GM19452 (cell line): ENCODE data around the gene PHF21A.
A peak's percentile ranks its signal among the peaks of the same experiment; 100 is the strongest.

Experiments
- ATAC-seq: cut with Tn5 transposase; IDR thresholded peaks from one replicate; pipeline ENCODE4 v1.9.1; 2021; ENCODE audit not compliant: unreplicated experiment

PHF21A gene

DNA sequence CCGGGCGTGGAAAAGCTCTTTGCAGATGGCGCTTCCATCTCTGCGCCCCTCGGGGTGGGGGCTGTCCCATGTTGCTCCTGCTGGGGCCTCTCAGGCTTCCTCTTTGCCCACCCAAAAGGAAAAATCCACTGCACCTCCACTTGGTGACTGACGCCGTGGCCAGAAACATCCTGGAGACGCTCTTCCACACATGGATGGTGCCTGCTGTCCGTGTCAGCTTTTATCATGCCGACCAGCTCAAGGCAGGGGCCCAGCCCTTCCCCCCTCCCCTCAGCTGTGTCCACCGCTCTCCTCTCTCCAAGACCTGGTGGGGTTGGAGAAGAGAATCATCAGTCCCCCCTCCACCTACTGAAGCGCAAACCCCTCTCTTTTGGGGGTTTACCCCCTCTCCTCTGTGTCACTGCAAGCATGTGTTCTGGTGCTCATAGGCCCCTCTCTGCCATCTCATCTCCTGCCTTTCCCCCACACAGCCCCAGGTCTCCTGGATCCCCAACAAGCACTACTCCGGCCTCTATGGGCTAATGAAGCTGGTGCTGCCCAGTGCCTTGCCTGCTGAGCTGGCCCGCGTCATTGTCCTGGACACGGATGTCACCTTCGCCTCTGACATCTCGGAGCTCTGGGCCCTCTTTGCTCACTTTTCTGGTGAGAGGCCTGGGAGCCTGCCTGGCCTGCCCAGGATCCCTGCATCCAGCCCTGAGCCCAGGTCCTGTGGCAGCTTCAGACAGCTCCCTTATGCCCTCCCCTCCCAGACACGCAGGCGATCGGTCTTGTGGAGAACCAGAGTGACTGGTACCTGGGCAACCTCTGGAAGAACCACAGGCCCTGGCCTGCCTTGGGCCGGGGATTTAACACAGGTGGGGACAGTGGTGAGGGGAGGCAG lies 197.0 kb downstream of the PHF21A start:
- ATAC-seq, result no peak

DNA sequence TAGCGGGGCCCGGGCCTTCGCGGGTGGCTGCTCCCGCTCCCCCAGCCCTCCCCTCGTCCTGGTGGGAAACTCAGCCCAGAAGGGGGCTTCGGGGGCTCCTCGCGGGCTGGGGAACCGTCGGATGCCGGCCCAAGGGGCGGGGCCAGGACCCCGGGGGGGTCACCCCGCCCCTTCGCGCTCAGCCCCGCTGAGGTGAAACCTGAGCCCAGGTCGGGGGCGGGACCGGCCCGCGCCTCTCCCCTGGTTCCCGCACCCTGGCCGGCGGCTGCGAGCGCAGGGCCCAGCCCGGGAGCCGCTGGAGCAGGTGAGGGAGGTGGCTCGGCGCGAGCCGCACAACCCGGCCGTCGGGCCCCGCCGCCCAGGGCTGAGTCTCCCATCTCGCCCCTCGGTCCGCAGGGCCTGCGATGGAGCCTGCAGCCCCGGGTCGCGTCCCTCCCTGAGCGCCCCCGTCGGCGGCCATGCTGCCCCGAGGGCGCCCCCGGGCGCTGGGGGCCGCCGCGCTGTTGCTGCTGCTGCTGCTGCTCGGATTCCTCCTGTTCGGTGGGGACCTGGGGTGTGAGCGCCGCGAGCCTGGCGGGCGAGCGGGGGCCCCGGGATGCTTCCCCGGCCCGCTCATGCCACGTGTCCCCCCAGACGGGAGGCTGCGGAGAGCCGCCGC lies 198.7 kb downstream of the PHF21A start, which contains the start of gene LARGE2:
Gene LARGE2 (plus strand): TSS at position 232 of the 658 bp plus-strand sequence. CDS start 227 bp downstream, at position 459.
- no peak for ATAC-seq

DNA sequence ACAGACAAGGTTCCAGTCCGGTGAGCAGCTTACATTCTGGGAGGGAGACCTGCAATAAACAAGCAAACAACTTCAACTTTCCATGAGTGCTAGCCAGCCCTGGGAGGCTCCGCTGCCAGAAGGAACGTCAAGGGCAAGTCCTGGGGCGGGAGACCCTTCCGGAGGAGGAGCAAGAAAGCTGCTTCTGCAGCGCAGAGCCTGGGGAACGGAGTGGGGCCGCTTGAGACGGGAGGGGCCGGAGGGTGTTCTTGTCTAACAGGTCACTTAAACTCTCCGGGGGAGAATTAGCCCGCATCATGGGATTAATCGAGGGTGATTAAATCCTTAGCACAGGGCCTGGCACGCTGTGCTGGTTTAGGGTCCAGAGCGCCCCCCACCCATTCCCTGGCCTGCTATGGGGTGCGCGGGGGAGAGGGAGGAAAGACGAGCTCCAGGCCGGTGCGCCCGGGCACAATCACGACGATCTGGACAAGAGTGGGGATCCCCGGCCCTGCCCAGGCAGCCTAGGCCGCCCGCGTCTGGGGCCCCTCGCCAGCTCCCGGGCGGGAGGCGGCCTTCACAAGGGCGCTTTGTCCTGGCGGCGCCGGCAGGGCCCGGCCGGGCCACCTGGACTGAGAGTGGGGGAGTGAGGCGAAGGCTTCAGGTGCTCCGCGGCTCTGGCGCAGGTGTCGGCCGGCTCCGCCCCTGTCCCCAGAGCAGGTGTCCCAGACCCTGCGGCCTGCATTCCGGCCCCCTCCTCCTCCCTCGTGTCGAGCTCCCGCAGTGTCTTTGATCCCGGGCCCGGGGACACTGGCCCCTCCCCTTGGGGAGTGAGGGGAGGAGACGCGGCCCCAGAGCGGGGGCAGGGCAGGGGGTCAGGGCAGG lies 199.5 kb downstream of the PHF21A start:
- ATAC-seq, result no peak

DNA sequence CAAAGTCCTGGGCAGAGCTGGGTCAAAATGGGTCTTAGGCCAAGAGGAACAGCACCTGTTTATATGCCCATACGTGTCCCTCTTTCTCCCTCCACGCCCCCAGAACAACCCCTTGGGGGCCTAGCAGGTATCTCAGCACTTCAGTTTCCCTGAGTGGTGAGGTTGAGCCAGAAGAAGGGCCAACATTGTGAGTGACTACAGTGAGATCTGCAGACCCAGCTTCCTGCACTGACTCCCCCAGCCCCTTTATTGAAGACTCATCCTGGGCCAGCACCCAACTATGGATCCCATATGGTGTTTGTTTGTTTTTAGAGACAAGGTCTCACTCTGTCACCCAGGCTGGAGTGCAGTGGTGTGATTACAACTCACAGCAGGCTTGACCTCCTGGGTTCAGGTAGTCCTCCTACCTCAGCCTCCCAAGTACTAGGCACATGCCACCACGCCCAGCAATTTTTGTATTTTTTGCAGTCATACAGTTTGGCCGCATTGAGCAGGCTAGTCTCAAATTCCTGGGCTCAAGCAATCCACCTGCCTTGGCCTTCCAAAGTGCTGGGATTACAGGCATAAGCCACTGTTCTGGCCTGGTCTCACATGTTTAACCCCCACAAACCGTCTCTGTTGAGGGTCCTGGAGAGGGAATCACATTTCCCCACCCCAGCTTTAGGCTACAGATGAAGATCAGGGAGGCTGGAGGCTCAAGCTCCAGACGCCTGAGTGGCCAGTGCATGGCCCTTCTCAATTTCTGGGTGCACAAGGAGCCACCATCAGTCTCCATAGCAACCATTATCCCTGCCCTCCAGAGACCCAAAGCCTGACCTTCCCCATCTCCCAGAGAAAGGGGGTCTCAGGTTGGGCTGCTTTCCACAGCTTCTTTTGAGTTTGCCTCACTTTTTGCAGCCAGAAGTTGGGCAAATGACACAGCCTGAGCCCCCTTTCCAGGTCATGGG lies 200.4 kb downstream of the PHF21A start:
- ATAC-seq, result no peak

DNA sequence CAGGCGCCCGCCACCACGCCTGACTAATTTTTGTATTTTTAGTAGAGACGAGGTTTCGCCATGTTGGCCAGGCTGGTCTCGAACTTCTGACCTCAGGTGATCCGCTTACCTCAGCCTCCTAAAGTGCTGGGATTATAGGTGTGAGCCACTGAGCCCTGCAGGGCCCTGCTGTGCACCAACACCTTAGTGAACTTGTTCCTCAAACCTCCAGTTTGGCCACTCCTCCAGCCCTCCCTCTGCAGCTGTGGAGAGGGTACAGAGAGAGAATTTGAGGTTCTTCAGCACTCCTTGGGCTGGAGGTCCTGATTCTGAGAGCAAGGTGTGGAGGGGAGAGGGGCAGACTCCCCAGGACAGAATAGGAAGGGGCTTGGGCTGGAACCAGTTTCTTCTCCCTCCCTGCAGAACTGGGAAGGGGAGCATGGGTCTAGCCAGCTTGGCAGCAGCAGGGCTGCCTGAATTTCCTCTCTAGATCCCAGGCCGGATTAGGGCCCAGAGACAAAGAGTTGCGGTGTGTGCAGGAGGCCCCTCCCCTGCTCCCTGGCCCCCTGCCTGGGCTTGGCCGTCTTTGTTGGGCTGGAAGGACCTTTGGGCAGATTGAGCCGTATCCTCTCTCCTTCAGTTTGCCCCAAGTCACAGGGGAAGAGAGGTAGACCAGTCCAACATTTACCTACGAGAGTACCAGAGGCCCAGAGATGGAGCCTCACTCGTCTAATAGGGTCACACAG lies 201.3 kb downstream of the PHF21A start:
- ATAC-seq, result no peak

DNA sequence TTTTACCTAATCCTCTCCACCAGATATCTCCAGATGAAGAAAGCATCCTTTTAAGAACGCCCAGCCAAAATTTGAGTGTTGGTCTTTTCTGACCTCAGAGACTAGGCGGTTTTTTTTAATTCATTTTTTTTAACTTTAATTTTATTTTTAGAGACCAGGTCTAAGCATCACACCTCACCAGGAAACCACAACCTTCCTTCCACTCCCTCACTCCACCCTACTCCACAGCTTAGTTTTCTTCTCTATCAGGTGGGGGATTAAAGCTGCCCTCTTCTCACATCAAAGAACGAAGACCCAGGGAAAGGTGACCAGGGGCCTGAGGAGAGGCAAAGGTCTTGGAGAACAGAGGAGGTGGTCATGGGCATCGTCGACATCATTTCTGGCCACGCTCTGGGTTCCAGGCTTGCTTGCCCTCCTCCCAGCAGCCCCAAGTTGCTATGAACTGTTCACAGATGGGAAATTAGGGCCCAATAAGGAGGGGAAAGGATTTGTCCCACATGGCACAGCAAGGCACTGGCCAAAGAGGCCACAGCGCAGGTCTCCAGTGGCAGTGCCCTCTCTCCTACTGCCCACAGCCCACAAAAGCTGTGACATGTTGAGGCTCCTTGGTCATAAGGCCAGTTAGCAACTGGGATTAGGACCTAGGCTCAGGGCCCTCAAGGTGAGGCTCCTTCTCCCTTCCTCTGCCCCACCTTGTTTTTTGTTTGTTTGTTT lies 202.1 kb downstream of the PHF21A start:
- ATAC-seq, result no peak

DNA sequence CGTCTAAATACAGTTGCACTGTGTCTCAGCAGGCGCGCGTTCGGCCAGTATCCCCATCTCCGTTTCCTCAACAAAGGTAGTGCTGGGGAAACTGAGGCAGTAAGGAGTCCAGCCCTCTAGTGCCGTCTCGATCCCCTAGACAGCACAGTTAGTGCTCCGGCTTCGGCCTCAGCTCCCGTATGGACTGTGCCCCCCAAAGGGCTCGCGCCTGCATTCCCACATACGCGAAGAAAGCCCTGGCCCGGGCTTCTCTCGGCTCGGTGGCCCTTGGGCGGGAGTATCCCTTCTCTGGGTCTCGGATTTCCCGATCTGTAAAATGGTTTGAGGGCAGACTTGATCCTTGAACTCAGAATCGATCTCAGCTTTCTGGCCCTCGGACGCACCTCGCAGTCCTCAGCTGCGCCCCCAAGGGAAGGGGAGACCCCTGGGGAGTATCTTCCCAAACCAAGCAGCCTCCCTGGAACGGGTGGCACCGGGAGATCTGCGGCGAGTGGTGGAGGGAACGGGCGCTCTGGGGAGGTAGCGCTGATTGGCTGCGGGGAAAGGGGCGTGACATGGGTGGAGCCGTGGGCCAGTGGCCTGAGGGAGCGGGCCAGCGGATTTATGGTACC lies 202.8 kb downstream of the PHF21A start:
- ATAC-seq, result no peak

DNA sequence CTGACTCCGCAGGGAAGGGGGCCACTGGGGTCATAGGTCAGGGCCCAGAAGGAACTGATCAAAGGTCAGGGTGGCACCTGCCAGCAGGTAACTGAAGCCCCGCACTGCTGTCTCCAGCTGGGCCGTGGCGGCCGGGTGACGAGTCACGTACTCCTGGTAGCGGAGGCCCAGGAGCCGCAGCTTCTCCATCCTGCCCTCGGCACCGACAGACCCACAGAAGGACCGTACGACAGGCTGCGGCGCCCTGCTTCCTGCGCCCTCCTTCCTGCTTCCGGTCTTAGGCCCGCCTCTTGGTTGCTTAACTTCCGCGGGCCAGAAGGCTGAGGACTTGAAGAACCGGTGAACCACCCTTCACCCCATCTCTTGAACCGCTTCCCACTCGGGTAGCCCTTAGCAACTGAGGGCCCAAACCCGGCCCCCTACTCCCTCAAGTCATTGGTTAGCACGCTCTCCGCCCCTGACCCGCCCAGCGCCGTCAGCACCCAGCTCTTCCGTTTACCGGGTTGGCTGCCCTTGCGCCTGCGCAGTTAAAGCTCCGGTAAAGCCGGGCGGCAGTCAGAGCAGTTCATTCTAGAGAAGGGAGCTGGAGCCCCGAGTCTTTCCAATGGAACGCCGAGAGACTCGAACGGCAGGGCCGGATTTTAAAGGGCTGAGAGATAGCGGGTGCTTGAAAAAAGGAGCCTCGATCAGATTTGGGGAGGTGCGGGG lies 203.5 kb downstream of the PHF21A start, which contains the start of gene PEX16:
Gene PEX16 (minus strand): TSS at position 255 of the 708 bp plus-strand sequence. CDS start 66 bp downstream, at position 189.
- ATAC-seq, result peak; percentile 92

DNA sequence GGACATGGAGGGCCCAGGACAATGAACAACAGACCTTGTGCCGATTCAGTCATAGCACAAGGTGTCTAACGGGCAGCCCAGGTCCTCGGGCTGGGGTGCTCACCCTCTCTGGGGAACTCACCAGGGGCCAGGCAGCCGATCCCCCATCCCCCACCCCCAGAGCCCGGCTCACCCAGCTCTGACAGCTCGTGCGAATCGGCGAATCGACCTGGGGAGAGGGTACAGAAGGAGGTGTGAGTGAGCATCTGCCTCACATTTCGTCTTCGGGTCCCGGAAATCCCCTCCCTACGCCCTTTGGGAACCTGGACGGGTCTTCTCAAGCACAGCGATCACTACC lies 204.0 kb downstream of the PHF21A start:
- peak; percentile 5 for ATAC-seq

DNA sequence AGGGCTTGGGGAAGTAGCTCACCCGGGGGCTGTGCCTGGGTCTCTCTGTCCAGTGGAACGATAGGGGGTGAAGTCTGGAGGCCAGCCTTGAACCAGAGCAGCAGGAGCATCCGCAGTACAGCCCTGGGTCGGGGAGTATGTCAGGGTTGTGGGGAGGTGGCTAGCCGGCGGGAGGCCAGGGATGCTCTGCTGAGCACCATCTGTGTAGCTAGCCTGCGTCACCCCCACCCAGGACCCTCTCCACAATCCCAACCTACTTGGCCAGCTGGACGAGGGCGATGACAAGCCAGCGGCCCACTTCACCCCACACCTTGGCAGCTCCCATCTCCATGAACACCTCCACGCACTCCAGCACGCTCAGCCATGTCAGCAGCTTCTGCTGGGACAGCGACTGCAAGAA lies 205.8 kb downstream of the PHF21A start:
- no peak for ATAC-seq

DNA sequence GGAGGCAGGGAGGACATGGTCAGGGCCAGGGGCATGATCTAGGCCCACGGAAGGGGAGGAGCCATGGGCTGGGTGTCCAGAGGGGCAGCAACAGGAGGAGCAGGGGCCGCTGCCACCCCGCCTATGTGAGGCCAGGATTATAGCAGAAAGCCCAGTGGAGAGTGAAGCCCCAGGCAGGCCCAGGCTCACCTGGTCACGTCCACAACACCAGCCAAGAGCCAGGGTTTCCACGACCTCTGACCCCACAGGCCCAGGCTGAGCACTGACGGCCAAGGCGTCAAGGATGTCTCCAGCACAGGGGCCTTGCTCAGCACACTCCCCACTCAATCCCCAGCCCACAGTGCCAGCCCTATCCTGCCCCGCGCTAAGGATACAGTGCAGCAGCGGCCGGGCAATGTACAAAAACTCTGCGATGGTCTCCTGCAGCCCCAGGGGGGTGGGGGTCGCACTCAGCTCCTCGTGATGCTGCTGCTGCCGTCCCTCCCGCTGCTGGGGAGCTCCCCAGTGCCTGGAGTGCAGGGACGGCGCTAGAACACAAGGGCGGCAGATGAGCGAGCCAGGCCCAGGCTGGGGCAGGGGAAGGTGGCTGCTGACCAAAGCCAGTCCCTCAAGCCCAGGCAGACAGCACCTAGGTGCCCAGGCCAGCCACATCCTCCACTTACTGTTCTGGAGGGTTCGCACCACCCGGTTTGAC lies 207.2 kb downstream of the PHF21A start:
- no peak for ATAC-seq

DNA sequence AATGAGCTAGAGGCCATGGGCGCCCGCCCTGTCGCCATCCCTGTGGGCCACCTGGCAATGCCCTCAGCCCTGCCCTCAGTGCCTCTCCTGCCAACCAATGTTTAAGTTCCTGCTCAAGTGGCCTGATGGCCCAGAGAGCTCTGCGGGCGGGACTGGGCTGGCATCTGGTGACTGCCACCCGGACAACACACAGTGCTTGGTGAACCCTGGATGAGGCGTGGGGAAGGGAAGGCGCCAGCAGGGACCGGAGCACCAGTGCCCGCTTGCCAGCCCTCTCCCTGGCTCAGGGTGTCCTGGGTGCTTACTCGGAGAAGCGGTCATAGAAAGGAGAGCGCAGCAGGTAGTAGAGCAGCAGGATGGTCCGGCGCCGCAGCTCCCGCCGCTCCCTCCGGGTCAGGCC lies 207.7 kb downstream of the PHF21A start:
- no peak for ATAC-seq

DNA sequence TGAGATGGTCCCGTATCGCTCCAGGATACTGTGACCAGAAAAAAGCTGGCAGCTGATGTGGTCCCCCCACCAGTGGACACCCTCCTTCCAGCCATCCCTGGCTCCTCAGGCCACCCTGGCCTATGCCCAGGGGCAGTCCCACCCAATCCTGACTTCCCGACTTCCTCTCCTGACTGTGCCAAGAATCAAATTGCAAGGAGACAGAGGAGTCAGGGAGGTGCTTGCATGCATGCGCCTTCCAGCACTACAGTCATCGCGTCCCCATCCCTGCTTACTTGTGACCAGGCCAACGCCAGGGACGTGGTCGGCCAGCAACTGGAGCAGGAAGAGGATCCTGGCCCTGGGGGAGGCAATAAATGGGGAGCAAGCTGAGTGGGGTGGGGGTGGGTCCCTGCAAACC lies 210.6 kb downstream of the PHF21A start:
- ATAC-seq, result no peak

DNA sequence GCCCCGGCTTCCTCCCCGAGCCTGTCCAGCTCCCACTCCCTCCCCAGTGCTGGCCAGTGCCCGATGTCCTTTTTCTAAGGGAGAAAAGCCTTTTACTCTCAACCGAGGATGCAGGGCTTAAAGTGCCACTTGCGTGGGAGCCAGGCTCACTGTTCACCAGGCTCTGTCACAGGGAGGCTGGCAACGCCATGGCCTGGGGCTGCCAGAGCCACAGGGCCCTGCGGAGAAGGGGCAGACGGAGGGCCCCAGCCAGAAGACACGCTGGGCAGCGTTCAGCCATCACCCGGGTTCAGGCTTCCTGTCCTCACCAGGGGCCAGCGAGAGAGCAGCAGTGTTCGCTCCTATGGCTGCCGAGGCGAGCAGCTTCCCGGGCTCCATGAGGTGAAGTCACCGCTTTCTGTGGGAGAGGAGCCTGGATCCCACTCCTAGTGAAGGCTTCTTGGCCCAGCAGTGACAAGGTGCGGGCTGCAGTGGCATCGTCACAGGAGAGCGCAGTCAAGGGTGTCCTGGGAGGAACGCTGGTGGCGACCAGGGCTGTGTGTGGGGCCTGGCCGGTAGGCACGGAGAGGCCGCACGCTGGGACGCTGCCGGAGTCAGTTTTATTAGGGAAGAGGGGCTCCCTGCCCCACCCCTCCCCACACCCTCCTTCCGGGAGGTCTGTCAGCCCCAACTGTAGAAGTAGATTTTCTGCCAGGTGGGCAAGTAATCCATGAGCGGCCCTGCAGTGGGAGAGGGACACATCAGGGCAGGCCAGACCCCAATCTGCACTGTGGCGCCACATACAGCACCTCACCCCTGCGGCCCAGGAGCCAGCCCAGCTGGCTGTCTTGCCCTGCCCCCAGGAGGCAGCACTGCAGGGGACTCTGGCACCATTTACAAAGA lies 211.4 kb downstream of the PHF21A start:
- no peak for ATAC-seq

DNA sequence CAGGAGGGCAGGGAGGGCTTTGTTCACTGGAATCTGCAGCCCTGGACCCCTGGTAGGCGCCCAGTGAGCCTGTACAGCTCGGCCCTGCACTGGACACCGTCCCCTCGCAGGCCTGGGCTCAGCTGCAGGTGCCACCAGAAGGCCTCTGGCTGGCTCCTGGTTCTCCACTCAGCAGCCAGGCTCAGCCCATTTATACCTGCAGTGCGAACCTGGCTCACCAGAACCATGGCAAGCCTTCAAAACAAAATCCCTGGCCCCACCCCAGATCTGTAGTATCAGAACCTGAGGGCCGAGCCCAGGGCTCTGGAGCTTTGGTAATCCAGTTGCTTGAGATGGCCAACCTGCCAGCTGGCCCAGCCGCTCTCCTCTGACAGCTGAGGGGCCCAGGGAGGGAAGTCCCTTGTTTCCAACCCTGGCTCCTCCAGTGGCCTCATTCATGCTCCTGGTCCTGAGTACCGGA lies 213.3 kb downstream of the PHF21A start:
- no peak for ATAC-seq

DNA sequence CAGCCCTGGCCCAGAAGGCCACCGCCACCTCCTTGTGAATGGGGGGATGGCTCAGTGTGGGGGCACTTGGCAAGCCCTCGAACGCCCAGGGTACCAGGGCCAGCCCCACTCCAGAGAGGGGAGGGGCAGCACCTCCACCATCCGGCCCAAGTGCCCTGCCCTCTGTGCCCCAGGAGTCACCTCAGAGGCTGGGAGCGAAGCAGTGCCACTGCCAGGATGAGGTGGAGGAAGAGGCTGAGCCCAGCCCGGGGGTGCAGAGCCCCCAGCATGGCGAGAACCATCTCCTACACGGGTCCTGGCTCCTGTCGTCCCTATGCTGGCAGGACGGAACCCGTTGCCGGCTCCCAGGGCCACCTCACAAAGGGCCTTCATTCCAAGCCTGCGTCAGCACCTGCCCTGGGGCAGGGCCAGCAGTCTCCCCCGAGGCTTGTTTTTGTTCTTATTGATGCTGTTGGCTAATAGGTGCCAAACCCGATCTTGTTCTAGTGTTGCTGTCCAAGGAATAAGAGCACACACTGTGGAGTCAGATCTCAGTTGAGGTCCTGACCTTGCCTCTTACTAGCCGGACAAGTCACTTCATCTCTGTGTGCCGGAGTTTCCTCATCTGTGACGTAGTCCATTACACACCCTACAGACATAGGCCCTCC lies 214.2 kb downstream of the PHF21A start, which contains the start of gene FREY1:
Gene FREY1 (minus strand): TSS at position 307 of the 647 bp plus-strand sequence. CDS start 26 bp downstream, at position 281.
- no peak for ATAC-seq
